Myocyte (in vitro differentiated cells): ENCODE data around the gene GJC2. TPM values are rescaled to one million over a fixed set of nuclear protein-coding genes. Genes with fewer than 3 reads are reported as not detected.
"Not testable (repeated sequence)": the region's sequence is repeated elsewhere in the genome, so short reads cannot be mapped to it uniquely, and the experiment has no call there.

Experiments
- DNase-seq: peaks from one replicate; pipeline ENCODE4 v3.0.0-alpha.2; 2012; ENCODE audit warnings: low read depth
- total RNA-seq: library from RNA; depleted of rRNA; stranded (reverse); fragments of >200 nt; gene quantifications from 2 replicates; pipeline ENCODE4 v1.2.3, GENCODE V29; 2014

The GJC2 gene
- total RNA-seq, 1 donor from 2014 or later, result 0.80 TPM

DNA sequence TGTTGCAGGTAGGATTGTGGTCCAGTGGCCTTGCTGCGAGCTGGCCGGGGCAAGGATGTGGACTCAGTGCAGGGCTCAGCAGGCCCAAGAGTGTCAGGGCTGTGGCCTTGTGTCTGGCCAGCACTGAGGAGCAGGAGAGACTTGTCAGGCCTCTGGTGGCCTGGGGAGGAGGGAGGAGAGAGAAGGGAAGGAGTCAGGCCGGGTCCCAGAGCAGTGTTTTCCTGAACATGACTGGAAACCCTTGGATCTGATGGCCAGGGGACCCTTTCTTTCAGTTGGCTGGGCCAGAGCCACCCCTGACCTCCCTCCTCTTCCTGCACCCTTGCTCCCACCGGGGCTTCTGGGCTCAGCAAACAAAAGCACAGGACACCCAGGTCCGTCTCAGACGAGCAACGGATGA lies 20.9 kb downstream of the GJC2 start:
- no peak for DNase-seq

DNA sequence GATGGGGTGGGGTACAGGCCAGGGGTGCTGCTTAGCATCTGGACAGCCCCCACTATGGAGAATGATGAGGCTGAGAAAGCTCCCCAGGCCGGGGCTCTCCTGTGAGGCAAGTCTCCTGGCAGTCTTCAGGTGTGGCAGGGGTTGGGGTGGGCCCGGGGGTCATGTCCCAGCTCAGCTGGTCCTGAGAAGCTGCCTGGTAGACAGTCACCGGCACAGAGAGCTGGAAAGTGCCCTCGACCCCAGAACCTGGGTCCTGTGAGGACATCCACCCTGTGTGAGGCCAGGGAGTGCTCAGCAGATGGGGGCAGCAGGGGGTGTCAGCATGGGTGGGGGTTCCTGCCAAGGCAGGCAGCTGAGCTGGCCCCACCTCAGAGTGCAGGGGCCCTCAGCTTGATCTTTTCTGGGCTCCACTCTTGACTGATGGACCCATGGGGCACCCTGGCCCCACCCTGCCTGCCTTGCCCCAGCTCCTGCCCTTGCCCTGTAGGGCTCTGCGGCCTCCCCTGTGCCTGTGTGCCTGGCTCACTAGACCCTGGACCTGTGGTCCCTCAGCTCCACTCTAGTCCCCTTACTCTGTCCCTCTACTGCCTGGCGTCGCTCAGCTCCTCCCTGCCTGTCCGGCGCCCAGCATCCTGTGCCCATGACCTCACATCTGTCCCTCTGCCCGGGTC lies 21.6 kb downstream of the GJC2 start:
- no peak for DNase-seq

DNA sequence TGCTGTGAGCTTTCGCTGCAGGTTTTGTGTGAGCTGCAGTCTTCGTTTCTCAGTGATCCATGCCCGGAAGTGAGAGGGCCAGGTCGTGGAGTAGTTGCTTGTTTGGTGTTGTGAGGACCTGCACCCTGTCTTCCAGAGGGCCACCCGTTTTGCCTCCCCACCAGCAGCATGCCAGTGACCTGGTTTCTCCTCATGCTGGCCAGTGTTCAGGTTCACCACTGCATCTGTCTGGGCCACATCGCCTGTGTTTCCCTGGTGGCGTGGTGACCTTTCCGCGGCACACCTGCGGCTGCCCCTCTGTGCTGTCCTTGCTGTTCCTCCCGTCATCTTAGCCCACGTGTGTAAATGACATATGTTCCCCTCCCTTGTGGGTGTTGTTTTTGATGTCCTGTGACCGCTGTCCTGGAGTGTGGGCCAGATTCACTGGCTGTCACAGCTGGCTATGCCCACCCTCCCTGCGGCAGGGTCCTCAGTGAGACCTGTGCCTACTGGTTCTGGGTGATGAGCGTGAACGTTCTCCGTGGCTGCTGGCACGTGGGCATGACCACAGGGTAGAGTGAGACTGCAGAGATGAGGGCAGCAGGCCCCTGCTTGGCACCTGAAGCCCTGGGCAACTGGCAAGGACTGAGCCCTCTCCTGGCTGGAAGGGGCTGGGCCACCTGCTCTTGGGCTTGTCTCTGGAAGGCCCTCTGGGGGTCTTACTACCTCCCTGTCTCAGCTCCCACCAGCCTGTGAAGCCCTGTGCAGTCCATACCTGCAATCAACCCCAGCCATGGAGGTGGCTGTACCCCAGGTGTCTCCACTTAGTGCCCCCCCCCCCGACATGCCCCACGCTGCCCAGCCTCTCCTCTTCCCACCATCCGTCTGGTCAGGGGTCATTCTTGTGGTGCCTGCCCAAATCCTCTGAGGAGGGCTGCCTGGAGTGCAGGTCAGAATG lies 23.1 kb downstream of the GJC2 start:
- no peak for DNase-seq

DNA sequence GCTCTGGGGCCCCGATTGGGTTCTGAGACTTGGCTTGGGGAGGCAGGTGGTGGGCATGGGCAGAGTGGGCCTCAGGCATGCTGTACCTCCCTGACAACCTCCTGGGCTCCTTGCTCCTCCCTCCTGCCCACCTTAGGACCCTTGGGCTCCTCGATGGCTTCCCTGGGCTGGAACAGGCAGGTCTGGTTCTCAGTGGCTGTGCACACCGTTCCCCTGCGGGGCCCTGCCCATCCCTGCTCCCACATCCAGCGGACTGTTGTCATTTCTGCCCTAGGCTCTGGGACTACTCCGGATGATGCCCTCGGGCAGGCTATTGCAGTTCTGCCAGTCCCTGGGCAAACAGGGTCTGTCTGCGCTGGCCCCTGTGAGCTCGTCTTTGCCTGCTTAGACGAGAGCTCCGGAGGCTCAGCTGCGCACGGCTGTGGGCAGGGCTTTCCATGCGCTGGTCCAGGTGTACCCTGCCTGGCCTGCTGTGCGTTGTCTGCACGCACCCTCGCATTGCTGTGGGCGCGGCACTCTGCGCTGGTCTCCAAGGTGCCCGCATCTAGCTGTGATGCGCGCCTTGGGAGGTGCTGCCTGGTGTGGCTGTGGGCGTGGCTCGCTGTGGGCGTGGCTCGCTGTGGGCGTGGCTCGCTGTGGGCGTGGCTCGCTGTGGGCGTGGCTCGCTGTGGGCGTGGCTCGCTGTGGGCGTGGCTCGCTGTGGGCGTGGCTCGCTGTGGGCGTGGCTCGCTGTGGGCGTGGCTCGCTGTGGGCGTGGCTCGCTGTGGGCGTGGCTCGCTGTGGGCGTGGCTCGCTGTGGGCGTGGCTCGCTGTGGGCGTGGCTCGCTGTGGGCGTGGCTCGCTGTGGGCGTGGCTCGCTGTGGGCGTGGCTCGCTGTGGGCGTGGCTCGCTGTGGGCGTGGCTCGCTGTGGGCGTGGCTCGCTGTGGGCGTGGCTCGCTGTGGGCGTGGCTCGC lies 24.1 kb downstream of the GJC2 start:
- not testable (repeated sequence) for DNase-seq

DNA sequence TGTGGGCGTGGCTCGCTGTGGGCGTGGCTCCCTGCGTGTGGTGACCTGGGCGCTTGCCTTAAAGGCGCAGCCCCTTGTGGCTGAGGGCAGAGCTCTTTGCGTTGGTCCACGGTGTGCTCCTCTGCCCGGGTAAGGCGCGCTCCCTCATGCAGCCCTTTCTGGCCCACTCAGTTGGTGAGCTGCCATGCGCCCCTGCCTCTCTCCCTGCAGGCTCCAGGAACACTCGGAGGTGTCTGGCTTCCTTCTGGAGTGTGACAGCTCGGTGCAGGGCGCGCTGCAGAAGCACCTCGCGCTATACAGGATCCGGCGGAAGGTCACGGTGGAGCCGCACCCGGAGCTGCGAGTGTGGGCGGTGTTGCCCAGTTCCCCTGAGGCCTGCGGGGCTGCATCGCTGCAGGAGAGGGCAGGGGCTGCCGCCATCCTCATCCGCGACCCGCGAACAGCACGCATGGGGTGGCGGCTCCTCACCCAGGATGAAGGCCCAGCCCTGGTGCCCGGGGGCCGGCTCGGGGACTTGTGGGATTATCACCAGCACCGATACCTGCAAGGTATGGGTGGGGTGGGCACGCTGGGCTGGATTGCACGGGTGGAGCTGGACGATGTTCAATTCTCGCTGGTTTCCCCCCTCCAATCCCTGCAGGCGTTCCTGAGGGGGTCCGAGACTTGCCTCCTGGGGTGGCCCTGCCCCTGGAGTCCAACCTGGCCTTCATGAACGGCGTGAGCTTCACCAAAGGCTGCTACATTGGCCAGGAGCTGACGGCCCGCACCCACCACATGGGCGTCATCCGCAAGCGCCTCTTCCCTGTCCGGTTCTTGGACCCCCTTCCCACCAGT lies 25.0 kb downstream of the GJC2 start:
- DNase-seq, result no peak

DNA sequence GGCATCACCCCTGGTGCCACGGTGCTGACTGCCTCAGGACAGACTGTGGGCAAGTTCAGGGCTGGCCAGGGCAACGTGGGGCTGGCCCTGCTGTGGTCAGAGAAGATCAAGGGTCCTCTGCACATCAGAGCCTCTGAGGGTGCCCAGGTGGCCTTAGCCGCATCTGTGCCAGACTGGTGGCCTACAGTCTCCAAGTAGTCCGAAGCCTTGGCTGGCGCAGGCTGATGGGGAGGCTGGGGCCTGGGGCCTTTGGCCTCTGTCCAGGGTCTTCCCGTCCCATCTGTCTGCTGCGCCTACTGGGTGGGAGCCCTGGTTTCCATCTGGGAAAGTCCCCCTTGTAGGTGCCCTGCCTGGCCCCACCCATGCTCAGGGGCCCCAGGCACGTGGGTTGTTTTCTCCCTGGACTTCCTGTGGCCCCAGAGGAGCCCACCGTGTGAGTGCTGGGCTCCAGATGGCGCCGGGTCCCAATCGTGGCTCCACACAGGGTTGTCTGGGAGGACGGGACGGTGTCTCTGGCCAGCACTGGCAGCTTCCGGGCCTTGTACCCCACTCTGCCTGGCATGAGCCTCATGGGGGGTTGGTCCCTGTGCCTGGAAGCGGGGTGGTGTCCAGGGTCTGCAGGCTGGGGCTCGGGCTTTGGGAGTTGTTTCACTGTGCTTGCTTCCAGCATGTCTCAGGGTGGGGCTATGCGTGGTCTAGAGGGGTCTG lies 25.7 kb downstream of the GJC2 start:
- DNase-seq, result no peak

DNA sequence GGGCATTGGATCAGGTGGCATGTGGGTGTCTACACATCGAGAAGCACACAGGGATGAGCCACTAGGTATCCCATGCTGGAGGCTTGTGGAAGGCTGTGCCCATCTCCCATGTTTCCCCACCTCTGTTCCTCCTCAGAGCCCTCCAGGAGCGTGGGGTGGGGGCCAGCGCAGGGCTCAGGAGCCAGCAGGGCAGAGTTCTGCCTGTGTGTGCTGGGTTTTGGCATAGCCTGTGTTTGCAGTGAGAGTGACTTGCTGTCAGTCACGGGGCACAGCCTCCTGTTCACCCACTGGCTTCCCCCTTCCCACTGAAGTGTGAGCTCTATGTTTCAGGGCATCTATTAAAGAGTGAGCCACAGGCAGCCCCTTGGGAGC lies 26.3 kb downstream of the GJC2 start:
- DNase-seq, result no peak

DNA sequence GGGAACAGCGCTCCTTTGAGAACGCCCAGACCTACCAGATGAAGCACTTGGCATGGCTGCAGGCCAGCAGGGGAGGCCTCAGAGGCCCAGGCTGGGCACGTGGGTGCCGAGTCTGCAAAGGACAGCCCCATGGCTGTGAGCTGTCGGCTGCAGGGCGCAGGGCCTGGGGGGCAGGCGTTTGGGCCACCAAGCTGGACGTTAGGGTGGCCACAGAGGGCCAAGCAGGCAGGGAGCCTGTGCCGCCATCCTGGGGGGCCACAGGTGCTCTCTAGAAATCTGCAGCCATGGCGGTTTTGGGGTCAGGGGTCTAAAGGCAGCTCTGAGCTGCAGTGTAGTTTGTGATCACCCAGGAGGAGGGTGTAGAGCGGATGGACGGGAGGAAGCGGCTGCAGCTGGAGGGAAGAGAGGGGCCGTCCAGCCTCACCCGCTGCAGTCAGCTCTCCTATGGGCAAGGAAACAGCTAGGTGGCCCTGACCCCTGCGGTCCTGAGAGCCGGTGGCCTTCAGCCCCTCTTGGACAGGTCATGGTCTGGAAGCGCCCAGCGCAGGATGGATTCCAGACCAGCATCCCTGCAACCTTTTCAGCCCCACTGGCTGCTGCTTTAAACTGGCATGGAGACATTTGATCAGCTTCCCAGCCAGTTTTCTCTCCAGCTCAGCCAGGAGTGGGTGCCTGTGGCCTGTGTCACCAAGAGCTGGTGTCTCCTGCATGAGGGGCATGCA lies 26.9 kb downstream of the GJC2 start:
- DNase-seq, result no peak

DNA sequence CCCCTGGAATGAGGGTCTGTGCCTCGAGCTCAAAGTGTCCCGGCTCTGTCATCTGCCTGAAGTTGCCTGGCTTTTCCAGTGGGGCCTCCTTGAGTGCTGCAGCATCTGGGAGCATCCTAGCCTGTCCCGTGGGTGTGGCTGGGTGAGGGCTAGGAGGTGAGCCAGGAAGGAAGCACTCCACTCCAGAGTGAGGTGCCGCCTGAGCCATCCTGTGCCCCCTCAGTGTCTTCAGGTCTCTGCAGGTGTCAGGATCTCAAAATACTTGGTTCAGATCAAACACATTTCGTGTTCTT lies 27.4 kb downstream of the GJC2 start:
- DNase-seq, result no peak

DNA sequence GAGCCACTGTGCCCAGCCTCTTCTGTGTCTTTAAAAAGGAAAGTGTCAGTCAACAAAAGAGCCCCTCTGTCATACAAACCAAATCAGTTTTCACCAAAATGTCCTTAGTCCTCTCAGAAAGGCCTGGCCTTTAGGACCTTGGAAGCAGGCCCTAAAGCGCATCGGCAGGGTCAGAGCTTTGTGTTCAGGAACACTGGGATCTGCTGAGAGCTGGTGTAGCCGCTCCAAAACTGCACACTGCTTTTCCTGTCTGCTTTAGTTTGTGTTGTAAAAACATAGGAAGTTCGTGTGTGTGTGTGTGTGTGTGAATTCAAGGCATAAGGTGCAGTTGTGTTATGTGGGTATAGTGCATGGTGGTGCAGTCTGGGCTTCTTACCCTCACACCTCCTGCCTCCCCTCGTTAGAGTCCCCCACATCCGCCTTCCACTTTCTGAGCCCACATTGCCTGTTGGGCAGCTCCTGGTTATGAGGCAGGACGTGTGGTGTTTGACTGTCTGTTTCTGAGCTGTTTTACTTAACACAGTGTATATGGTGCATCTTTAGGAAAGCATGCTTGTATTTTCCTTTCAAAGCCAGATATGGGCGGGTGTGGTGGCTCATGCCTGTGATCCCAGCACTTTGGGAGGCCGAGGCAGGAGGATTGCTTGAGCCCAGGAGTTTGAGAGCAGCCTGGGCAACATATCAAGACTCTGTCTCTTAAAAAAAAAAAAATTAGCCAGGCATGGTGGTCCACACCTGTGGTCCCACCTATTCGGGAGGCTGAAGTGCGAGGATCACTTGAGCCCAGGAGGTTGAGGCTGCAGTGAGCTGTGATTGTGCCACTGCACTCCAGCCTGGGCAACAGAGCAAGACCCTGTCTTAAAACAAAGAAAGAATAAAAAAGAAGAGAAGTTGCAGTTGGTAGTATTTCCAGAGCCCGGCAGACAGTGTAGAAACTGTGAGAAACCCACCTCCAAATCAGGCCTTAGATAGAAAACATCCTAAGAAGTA lies 28.3 kb downstream of the GJC2 start:
- DNase-seq, result no peak

DNA sequence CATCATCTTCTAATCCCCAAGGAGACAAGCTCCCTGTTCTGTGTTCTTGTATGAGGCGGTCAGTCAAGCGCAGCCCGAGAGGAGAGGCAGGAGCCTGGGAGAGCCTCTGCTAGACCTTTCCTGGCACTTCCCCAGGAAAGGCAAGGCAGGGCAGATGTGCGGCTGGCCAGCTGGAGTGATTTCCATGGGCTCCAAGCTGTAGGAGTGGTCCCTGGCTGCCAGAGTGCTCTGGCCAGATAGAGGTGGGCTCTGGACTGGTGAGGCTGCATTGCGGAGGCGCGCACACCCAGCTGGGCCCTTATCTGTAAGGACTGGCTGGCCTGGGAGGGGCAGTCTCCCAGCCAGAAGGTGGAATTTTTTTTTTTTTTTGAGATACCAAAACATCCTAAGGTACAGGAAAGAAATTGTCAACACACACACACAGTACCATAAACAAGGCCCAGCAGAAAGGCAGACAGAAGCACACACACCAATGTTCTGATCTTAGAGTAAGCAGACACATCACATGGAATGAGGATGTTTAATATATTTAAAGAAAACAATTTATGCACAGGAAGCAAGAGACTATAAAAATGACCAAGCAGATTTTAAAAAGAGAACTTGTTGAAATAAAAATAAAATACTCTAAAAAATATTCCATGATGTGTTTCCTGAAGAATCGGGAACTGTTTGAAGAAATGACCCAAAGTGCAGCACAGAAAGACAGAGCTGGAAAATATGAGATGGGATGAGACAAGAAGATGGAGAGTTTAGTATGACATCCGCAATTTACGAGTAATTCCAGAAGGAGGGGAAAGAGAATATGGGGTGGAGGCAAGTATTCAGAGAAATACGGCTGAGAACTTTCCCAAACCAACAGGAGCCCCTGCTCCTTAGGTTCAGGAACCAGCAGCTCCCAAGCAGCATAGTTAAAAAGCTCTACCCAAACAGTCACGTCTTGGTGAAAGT lies 29.3 kb downstream of the GJC2 start:
- no peak for DNase-seq

DNA sequence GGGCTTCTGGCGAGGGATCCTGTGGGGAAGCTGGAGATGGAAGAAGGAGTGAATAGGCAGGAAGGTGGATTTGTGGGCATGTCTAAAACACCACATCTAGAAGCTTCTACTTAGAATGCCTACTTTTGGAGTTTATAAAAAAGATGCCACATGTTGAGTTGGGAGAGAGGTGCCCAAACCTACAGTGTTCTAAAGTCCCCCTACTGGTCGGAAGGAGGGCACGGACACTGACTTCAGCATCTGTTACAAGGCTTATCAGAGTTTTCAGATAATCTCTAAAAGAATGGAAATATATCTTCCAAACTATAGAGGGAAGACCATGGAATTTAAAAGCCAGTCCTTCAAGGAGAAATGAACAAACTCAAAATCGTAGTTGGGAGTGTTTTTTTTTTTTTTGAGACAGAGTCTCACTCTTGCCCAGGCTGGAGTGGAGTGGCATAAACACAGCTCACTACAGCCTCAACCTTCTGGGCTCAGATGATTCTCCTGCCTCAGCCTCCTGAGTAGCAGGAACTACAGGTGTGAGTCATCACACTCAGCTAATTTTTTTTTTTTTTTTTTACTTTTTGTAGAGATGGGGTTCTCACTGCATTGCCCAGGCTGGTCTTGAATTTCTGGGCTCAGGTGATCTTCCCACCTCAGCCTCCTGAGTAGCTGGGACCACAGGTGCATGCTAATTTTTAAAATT lies 30.7 kb downstream of the GJC2 start:
- DNase-seq, result no peak

DNA sequence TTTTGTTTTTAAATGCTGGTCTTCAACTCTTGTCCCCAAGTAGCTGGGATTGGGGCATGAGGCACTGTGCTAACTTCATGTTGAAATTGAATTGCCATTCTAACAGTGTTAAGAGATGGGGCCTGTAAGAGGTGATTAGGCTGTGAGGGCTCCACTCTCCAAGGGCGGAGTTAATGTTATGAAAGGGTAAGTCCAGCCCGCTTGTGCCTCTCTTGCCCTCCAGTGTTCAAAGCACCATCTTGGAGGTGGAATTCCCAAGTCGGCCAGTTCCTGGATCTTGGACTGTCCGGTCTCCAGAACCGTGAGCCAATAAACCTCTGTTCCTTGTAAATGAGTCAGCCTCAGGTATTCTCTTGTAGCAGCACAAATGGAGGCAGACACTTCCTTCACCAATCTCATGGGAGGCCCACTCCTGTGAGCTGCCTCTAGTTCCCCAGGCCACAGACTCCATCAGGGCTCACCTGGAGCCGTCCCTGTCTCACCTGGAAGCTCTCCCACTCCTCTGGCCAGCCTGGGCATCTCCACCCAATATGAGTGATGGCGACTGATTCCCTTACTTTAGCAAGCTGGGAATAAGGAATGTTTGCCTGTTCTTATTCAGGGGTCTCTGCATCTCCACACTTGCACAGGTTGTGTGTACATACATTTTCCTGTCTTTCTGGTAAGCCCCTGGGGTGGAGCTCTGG lies 31.4 kb downstream of the GJC2 start:
- DNase-seq, result no peak

DNA sequence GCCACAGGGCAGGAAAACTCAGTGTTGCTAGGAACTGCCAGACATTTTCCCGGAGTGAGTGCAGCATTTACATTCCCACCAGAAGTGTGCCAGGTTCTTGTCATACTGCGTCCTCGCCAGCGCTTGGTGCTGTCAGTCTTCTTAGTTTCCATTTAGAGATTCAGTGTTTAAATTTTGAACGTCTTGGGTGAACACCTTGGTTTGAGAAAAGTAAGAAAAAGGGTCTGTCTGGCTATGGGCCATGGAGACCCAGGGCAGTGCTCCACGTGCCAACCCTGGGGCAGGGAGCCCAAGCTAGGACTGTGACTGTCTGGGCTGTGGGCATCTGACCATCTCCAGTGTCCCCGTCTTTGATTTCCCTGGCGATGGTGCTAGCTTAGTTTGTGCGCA lies 31.9 kb downstream of the GJC2 start:
- no peak for DNase-seq

DNA sequence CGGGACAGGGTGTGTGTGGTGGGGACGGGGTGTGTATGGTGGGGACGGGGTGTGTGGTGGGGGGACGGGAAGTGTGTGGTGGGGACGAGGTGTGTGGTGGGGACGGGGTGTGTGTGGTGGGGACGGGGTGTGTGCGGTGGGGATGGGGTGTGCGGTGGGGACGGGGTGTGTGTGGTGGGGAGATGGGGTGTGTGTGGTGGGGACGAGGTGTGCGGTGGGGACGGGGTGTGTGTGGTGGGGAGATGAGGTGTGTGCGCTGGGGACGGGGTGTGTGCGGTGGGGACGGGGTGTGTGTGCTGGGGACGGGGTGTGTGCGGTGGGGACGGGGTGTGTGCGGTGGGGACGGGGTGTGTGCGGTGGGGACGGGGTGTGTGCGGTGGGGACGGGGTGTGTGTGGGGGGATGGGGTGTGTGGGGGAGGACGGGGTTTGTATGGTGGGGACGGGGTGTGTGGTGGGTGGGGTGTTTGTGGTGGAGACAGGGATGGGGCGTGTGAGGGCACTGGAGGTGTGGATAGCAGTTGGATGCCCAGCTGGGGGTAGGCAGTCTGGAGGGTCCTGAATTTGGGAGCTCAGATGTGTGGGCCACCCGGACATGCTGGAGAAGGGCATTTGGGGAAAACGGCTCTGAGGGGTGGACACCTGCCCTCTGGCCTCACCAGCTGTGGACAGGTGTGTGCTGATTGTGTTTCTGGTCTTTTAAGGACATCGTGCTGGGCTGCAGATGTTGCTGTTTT lies 32.7 kb downstream of the GJC2 start:
- DNase-seq, result no peak
